Measurements from ENCODE around the gene MEF2C.

DNA sequence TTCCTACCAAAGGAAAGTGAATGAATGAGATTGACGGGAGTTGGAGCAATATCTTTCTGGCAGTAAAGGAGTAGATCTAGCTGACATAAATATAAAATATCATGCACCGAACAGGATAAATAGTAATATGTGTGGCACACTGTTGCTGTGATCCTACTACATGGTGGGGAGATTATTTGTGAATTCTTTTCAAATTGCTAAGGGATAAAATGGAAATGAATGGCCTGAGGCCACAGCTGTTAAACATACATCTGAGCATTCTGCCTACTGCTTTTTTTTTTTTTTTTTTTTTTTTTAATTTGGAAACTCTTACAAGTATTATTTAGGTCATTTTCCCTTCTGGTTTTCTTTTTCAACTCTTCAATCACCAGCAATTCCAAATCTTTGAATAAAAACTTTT lies 66.8 kb downstream of the MEF2C start:
- TF ChIP-seq TEAD4 (CRISPR knock-in tag; IDR thresholded peaks at IDR 0.05), result no peak
- TF ChIP-seq, protein P1, sequence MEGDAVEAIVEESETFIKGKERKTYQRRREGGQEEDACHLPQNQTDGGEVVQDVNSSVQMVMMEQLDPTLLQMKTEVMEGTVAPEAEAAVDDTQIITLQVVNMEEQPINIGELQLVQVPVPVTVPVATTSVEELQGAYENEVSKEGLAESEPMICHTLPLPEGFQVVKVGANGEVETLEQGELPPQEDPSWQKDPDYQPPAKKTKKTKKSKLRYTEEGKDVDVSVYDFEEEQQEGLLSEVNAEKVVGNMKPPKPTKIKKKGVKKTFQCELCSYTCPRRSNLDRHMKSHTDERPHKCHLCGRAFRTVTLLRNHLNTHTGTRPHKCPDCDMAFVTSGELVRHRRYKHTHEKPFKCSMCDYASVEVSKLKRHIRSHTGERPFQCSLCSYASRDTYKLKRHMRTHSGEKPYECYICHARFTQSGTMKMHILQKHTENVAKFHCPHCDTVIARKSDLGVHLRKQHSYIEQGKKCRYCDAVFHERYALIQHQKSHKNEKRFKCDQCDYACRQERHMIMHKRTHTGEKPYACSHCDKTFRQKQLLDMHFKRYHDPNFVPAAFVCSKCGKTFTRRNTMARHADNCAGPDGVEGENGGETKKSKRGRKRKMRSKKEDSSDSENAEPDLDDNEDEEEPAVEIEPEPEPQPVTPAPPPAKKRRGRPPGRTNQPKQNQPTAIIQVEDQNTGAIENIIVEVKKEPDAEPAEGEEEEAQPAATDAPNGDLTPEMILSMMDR (IDR thresholded peaks at IDR 0.05), result no peak
- TF ChIP-seq MLX (CRISPR knock-in tag; IDR thresholded peaks at IDR 0.05), result no peak
- TF ChIP-seq AR (CRISPR knock-in tag; IDR thresholded peaks at IDR 0.05), result no peak
- no peak for TF ChIP-seq SP1 (CRISPR knock-in tag; conservative IDR thresholded peaks at IDR 0.05)
- no peak for TF ChIP-seq ZNF138 (CRISPR knock-in tag; conservative IDR thresholded peaks at IDR 0.05)
- TF ChIP-seq CREB1 (CRISPR knock-in tag; IDR thresholded peaks at IDR 0.05), result no peak
